ENCODE data around the gene KCNN1.

DNA sequence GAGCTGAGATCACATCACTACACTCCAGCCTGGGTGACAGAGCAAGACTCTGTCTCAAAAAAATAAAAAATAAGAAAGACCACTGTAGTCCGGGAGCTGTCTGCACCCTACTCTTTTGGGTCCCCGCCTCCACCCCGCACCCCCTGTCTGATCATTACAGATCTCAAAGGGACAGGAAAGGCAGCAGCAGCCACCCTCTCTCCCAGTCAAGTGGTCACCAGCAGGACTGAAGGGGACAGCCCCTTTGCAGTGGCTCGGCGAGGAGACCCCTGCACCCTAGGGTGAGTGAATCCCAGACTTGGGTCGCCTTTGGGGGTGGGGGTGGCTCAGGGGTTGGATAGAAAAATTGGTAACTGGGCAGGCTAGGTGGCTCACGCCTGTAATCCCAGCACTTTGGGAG lies 12.5 kb upstream of the KCNN1 start:
- TF ChIP-seq, protein P1, sequence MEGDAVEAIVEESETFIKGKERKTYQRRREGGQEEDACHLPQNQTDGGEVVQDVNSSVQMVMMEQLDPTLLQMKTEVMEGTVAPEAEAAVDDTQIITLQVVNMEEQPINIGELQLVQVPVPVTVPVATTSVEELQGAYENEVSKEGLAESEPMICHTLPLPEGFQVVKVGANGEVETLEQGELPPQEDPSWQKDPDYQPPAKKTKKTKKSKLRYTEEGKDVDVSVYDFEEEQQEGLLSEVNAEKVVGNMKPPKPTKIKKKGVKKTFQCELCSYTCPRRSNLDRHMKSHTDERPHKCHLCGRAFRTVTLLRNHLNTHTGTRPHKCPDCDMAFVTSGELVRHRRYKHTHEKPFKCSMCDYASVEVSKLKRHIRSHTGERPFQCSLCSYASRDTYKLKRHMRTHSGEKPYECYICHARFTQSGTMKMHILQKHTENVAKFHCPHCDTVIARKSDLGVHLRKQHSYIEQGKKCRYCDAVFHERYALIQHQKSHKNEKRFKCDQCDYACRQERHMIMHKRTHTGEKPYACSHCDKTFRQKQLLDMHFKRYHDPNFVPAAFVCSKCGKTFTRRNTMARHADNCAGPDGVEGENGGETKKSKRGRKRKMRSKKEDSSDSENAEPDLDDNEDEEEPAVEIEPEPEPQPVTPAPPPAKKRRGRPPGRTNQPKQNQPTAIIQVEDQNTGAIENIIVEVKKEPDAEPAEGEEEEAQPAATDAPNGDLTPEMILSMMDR (IDR thresholded peaks at IDR 0.05), result no peak
- TF ChIP-seq EZH2 (IDR thresholded peaks at IDR 0.05) (no peak), EZH2phosphoT487 (IDR thresholded peaks at IDR 0.05) (no peak)
